Keratinocyte (primary cell): Measurements from ENCODE around the gene RPAP2.
"Not testable (repeated sequence)": the region's sequence is repeated elsewhere in the genome, so short reads cannot be mapped to it uniquely, and the experiment has no call there.

ENCODE experiments used
- CTCF ChIP-seq, 3 experiments: IDR thresholded peaks in 1 of 3; conservative IDR thresholded peaks in 1 of 3; optimal IDR thresholded peaks in 1 of 3; 2 replicates in 2 of 3; 3 replicates in 1 of 3; pipeline versions ENCODE3 to v1.5.1; 2011; ENCODE audit warnings: low read length in 3 of 3, mild to moderate bottlenecking in 3 of 3, moderate library complexity in 2 of 3, control low read depth in 1 of 3, inconsistent platforms in 1 of 3; ENCODE audit not compliant: insufficient read depth in 2 of 3; ENCODE audit errors: extremely low read depth in 1 of 3
- EZH2 ChIP-seq: IDR thresholded peaks from one replicate; pipeline ENCODE4 v1.6.1; 2012; ENCODE audit warnings: inconsistent platforms, mild to moderate bottlenecking, low read length, moderate library complexity

- TF ChIP-seq CTCF (optimal IDR thresholded peaks at IDR 0.05 in 1 of 3, IDR thresholded peaks at IDR 0.05 in 1 of 3, conservative IDR thresholded peaks at IDR 0.05 in 1 of 3; ENCODE audit: extremely low read depth in 1 of 3, insufficient read depth in 2 of 3, low read length in 3 of 3); EZH2: not testable (repeated sequence)
Observed at GRCh38 chr1:92377991-92378390, 79.1 kb downstream of the RPAP2 start.
